Testis (tissue), 3 donors: ENCODE measurements around the gene COL21A1. TPM values are rescaled to one million over a fixed set of nuclear protein-coding genes. Genes with fewer than 3 reads are reported as not detected.

Experiments
- DNase-seq: peaks from one replicate; pipeline ENCODE4 v3.0.0-alpha.2; 2019
- H3K27ac ChIP-seq, 2 donors: fragments of 200-600 bp; sonication (generic); one replicate each; pipeline ENCODE4 v1.5.1; 2019
- H3K27me3 ChIP-seq: fragments of 200-600 bp; sonication (generic); one replicate; pipeline ENCODE4 v1.5.1; 2019
- H3K36me3 ChIP-seq: fragments of 200-600 bp; sonication (generic); one replicate; pipeline ENCODE4 v1.5.1; 2017; ENCODE audit warnings: low read depth; ENCODE audit errors: missing control alignments
- H3K4me1 ChIP-seq: fragments of 200-600 bp; sonication (generic); one replicate; pipeline ENCODE4 v1.5.1; 2019
- H3K4me3 ChIP-seq, 2 donors: fragments of 200-600 bp; sonication (generic); one replicate each; pipeline ENCODE4 v1.5.1; 2017 to 2019
- H3K9me3 ChIP-seq: fragments of 200-600 bp; sonication (generic); one replicate; pipeline ENCODE4 v1.5.1; 2017
- POLR2A ChIP-seq: fragments of 450-650 bp; IDR thresholded peaks from one replicate; pipeline ENCODE4 v1.6.1; 2017; ENCODE audit warnings: antibody characterized with exemption, mild to moderate bottlenecking, moderate library complexity
- WGBS, 2 donors: methylation state at CpG; one replicate each; pipeline ENCODE4 v1.1.5; 2018; 5-methylcytosine and 5-hydroxymethylcytosine counted together
- intact Hi-C: fragments of 100-400 bp; cut with DNase I; formaldehyde crosslinking; loops from one replicate; pipeline ENCODE4 v1.15.1; 2023; ENCODE audit warnings: low total_unique reads
- polyA plus RNA-seq: library from polyadenylated mRNA; stranded (reverse); fragments of 350-450 nt; fragmentation: Illumina TruSeq; extraction: RNeasy Lipid Tissue Mini Kit (QIAGEN cat#74804); gene quantifications from one replicate; pipeline ENCODE4 v1.2.3, GENCODE V29; 2014; ENCODE audit warnings: low read depth, low replicate concordance; ENCODE audit not compliant: insufficient read depth
- total RNA-seq, 2 donors: library from RNA; depleted of rRNA; stranded (reverse); fragments of >200 nt; gene quantifications; one replicate each; pipeline ENCODE4 v1.2.3, GENCODE V29; 2016
- TF ChIP-seq, protein P1 (sequence below), 3 experiments: fragments of 450-650 bp in 2 of 3; fragments of 200-600 bp in 1 of 3; sonication (generic) in 1 of 3; IDR thresholded peaks; one replicate each; pipeline ENCODE4 v1.5.1; 2016 to 2019; ENCODE audit warnings: antibody characterized with exemption in 3 of 3, mild to moderate bottlenecking in 2 of 3, moderate library complexity in 1 of 3

COL21A1 gene
- total and polyA plus RNA-seq, 3 donors from 2014 or later = 6.6 to 10.5 (median 7.1) TPM

DNA sequence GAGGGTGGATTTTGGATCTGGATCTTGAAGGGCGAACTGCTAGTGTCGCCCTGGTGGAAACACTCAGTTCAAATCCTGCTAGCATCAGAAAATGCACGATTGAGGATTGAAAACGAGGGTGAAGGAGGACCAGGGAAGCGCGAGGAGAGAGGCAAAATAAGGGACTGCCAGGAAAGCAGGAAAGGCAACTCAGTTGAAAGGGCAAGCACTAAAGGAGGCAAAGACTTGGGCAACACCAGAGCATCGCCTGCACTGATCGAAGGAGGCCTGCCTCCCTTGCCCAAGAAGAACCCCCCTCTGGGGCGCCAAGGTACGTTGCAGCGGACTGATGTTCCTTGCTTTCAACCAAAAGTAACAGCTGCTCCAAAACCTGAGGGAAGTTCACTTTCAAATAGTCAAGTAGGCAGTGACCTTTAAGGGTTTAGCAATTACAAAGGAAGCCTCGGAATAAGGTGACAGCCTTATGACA is 308 bp upstream of the COL21A1 start:
- 18 to 21% methylated on average over 12 of the region's 12 CpGs for WGBS, 2 donors
- Histone ChIP-seq H3K27me3 (no peaks in the 10 kb centered on the region), H3K27ac (peak overlapping the region in 1 of 2 donors; percentile 76)

DNA sequence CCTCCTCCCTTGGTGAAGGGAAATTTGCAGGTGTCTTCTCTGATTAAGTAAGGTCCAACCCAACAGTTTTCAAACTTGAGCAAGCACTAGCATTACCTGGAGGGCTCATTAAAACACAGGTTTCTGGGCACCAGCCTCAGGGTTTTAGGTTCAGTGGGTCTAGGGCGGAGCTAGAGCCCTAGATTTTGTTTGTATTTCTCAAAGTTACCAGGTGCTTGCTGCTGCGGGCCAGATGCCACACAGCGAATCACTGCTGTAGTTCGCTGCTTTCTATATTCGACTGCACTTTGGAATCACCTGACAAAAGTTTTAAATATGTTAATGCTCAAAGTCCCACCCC is 869 bp downstream of the COL21A1 start:
- peak overlapping the region; percentile 21 to 76 for H3K27ac ChIP-seq
- no peaks in the 10 kb centered on the region for H3K27me3 ChIP-seq
- no peak for DNase-seq
- no peaks in the 10 kb centered on the region for H3K36me3 ChIP-seq
- intact Hi-C loops = no loop called here
- 20 to 22% methylated on average over 5 of the region's 5 CpGs for WGBS, 2 donors
- H3K4me3 ChIP-seq = peak overlapping the region; percentile 47 to 64
- no peaks in the 10 kb centered on the region for H3K9me3 ChIP-seq
- no peak for TF ChIP-seq POLR2A
- TF ChIP-seq, protein P1, sequence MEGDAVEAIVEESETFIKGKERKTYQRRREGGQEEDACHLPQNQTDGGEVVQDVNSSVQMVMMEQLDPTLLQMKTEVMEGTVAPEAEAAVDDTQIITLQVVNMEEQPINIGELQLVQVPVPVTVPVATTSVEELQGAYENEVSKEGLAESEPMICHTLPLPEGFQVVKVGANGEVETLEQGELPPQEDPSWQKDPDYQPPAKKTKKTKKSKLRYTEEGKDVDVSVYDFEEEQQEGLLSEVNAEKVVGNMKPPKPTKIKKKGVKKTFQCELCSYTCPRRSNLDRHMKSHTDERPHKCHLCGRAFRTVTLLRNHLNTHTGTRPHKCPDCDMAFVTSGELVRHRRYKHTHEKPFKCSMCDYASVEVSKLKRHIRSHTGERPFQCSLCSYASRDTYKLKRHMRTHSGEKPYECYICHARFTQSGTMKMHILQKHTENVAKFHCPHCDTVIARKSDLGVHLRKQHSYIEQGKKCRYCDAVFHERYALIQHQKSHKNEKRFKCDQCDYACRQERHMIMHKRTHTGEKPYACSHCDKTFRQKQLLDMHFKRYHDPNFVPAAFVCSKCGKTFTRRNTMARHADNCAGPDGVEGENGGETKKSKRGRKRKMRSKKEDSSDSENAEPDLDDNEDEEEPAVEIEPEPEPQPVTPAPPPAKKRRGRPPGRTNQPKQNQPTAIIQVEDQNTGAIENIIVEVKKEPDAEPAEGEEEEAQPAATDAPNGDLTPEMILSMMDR (IDR thresholded peaks at IDR 0.05) = no peak
- peaks cover under 1% of the 10 kb centered on the region for H3K4me1 ChIP-seq

More for the DNA sequence above, 308 bp upstream of the COL21A1 start:
- Histone ChIP-seq H3K9me3 (no peaks in the 10 kb centered on the region), H3K36me3 (no peaks in the 10 kb centered on the region), H3K4me1 (no peaks in the 10 kb centered on the region), H3K4me3 (peak overlapping the region; percentile 47 to 64)
- no peak for DNase-seq
- TF ChIP-seq, protein P1 (IDR thresholded peaks at IDR 0.05) = no peak
- TF ChIP-seq POLR2A = no peak
- intact Hi-C loops = no loop called here

DNA sequence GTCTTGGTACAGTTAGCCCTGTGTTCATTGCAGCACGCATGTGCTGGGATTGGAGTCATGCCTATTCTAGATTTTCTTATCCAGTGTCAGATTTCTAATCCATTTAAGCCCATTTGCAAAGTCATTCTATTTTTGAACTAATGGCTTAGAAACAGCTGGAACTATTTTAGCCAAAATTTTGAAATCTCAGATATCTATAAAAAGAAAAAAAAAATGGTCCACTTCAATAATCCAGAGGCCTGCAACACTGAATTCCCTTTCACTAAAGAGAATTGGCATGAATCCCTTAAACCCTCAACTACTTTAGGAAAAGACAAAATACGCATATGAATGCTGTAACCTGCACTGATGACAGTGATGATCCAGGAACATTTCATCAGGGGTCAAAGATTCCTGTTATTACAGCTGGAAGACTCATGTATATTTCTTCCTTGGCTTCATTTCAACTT is 1.5 kb downstream of the COL21A1 start:
- no peak for DNase-seq
- Histone ChIP-seq H3K27ac (peak overlapping the region; percentile 26 to 76), H3K36me3 (no peaks in the 10 kb centered on the region), H3K4me1 (peaks cover 6% of the 10 kb centered on the region), H3K4me3 (no peak overlapping the region), H3K27me3 (no peaks in the 10 kb centered on the region), H3K9me3 (no peaks in the 10 kb centered on the region)
- 29 to 41% methylated on average over 2 of the region's 2 CpGs for WGBS, 2 donors
- no peak for TF ChIP-seq POLR2A
- TF ChIP-seq, protein P1 (IDR thresholded peaks at IDR 0.05) = no peak
- intact Hi-C loops = no loop called here

DNA sequence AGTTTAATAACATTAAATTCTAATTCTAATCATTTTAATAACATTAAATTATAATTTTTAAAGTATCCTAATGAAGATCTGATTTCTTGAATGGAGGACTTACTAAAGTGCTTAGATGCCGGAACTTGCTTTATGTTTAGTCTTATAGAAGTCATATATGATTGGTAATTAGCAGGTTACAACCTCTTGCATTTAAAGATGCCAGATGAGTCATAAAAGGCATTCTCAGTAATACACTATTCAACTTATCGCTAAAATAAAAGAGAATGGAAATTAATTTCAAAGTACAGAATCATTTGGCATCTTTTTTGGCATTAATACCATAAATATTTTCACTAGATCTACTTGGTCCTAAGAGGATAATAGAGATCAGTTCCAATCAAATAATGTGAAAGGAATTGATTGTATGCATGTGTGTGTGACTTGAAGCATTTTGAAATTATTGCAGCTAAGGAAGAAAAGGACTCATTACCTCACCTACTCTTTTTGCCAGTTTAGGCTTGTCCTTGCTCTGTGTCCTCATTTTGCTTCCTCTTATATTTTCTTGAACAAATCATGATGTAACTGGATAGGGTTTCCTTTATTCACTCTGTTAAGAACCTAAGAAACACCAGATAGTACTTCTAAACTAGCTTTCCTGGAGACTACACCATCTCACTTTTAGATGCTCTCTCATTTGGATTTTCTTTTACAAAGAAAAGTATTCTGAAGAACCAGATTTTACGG is 2.7 kb downstream of the COL21A1 start:
- intact Hi-C loops = no loop called here
- peaks cover 6% of the 10 kb centered on the region for H3K4me1 ChIP-seq

More for the DNA sequence above, 2.7 kb downstream of the COL21A1 start:
- no peak overlapping the region for H3K4me3 ChIP-seq
- 91 to 94% methylated on average over 3 of the region's 3 CpGs for WGBS, 2 donors
- DNase-seq = no peak
- TF ChIP-seq, protein P1 (IDR thresholded peaks at IDR 0.05) = no peak
- TF ChIP-seq POLR2A = no peak
- H3K27me3 ChIP-seq = no peaks in the 10 kb centered on the region
- no peaks in the 10 kb centered on the region for H3K9me3 ChIP-seq
- H3K27ac ChIP-seq = peak overlapping the region in 1 of 2 donors; percentile 76
- H3K36me3 ChIP-seq = no peaks in the 10 kb centered on the region
